Embryonic facial prominence (tissue), 1 donor: Measurements from ENCODE around the gene DNAJC5G.
A peak's percentile ranks its signal among the peaks of the same experiment; 100 is the strongest.
"Not testable (repeated sequence)": the region's sequence is repeated elsewhere in the genome, so short reads cannot be mapped to it uniquely, and the experiment has no call there.

Experiments
- DNase-seq: peaks from one replicate; pipeline ENCODE4 v3.0.0-alpha.2; 2016; ENCODE audit errors: extremely low spot score

The DNAJC5G gene

DNA sequence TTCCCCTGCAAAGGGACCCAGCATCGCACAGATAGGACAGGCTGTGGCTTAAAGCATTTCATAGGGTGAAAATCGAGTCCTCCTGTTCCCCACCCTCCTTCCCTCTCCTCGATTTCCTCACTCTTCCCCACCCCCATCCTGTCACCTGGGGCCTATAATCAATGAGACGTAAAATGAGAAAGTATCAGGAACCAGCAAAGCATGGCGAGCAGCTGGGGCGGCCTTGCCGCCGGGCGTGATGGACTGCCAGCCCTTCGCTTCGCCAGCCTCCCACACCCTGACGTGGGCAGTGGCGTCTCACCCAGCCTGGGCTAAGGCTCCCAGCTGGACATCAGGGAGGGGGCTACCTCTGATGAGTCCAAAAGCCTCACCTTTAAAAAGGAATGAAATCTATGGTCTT is 23.5 kb upstream of the DNAJC5G start:
- no peak for DNase-seq

- DNase-seq: no peak
Observed at GRCh38 chr2:27255187-27255586, 20.0 kb upstream of the DNAJC5G start.

DNA sequence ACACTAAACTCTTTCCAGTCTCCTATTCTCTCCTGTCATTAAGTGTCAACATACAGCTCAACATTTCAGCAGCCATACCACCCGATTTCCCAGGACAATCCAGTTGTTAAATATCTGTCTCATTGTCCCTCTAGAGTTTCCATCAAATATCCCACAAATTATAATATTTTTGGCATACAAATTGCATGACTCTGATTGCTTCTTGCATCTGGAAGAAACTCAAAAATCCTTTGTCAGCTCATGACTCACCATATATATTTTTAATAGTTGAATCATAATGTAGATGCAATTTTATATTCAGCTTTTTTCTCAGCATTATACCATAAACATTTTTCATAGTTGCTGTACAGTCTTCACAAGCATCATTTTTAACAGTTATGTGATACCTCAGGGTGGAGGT is 19.6 kb upstream of the DNAJC5G start:
- no peak for DNase-seq

GRCh38 chr2:27256855-27257454 is 18.3 kb upstream of the DNAJC5G start:
- DNase-seq: no peak

GRCh38 chr2:27258051-27258450 is 17.2 kb upstream of the DNAJC5G start:
- DNase-seq: no peak

GRCh38 chr2:27261241-27261925 is 13.8 kb upstream of the DNAJC5G start:
- DNase-seq: no peak

DNA sequence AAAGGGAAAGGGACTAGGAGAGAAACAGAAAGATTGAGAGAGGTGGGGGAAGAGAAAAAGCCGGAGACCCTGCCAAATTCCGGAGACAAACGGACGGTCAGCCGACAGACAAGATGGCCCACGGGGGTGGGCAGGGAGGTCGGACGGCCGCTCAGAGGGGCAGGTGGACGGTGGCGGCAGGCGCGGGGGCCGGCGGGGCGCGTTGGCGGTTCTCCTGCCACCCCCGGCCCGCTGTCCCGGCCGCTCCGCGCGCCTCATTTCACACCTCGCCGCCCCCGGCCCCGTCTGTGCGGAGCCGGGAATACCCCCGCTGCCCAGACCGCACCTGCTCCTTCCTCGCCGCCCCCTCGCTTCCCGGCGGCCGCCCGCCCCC is 13.3 kb upstream of the DNAJC5G start:
- no peak for DNase-seq

- DNase-seq: peak; percentile 21
Observed at GRCh38 chr2:27262379-27263286, 12.6 kb upstream of the DNAJC5G start, which contains the start of gene SLC30A3. SLC30A3 (minus strand) TSS chr2:27263047; CDS start chr2:27262906, 141 bp downstream.

DNA sequence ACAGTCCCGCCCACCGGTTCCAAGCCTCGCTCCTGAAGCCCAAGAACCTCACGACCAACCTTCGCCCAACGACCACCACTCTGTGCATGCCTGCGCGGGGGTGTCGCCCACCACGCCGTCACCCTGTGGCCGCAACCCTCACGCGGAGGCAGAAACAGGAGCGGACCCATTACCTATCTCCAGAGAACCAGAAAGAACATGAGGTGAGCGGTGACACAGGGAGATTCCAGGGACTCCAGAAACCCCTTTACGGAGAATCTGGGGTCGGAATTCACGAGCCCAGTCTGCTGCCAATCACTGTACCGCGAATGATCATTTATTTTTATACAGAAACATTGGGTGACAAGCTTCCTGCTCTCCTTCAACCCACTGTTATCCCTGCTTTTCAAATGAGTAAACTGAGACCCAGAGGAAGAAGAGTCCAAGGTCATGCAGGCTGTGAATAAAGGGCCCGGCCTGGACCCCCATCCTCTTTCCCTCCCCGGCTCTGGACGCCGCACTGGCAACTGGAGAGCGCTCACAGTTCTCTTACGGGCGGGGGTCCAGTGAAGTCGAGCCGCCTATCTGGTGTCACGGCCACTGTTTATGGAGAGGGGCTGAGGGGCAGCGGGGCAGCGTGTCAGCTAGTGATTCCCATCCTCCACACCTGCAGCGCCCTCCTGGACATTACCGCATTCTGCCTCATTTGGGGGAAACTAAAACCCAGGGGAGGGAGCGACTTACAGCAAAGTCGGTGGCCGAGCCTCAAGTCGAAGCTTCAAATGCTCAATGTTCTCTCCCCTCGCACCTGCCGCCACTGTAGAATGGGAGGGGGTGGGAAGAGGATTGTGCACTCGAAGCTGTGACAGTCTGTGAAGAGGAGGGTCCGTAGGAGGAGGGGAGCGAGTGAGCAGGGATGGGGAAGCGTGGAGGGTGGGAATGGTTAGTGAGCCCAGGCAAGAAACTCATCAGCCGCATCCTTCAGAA is 11.7 kb upstream of the DNAJC5G start:
- DNase-seq: no peak

DNA sequence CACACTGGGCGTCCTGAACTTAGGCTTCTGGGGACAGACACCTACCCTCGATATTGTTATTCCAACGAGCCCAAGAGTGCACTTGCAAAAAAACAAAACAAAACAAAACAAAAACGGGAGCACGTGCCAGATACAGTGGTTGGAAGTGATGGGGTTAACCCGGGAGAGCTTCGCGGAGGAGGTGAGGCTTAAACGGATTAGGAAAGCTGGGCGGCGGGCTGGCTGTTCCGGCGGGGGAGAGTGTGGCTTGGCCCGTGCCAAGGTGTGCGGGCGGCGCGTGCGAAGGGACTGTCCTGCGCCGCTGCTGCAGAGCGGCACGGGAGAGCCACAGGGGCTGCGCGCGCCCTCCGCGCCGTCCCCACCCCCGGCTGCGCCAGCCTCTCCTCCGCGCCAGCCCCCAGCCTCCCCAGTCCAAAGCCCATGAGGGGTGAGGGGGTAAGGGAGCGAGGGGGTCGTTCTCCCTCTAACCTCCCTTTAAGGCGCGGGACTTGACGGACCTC is 10.9 kb upstream of the DNAJC5G start:
- no peak for DNase-seq

DNA sequence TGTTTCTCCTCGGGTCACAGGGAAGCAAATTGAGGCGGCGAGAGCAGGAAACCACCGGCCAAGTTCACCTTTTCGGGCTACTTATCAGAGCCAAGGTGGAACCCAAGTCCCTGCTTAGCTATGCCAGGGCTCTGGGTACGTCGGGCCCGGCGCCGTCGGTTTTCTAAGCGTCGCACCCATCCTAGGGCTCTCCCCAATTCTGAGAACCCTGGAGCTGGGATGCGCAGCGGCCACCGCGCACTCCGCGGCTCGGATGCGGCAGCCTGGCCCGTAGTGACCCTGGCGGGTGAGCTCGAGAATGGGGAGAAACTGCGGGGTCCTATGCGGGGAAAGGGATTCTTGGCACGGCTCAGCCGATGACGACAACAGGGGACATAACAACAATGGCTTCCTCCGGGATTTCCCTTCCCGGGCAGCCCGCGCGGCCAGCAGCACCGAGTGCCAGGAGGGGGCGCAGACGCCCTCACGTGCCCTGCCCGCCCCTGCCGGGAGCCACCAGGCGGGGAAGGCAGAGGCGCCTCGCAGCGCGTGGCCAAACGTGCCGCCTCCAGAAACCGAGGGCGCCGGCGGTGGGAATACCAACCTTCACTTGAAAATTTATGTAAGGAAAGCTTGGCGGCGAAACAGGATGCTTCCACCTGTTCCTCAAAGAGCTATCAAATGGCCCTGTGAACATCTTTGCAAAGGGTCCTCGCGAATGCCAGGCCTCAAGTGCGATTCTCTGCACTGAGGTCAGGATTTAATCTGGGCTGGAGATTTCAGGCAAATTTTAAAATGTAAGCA is 10.3 kb upstream of the DNAJC5G start:
- DNase-seq: no peak

GRCh38 chr2:27265536-27265870 is 9.7 kb upstream of the DNAJC5G start:
- no peak for DNase-seq

DNA sequence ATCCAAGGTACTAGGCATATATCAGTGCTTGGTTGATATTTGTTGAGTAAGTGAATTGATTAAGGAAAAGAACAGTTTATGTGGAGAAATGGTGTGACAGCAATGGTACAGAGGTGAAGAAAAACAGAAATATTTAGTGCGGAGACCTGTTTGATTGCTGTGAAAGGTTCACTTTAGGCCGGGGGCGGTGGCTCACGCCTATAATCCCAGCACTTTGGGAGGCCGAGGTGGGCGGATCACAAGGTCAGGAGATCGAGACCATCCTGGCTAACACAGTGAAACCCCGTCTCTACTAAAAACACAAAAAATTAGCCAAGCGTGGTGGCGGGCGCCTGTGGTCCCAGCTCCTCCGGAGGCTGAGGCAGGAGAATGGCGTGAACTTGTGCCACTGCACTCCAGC is 6.9 kb upstream of the DNAJC5G start:
- DNase-seq: not testable (repeated sequence)

GRCh38 chr2:27270131-27270530 is 5.1 kb upstream of the DNAJC5G start:
- no peak for DNase-seq

DNA sequence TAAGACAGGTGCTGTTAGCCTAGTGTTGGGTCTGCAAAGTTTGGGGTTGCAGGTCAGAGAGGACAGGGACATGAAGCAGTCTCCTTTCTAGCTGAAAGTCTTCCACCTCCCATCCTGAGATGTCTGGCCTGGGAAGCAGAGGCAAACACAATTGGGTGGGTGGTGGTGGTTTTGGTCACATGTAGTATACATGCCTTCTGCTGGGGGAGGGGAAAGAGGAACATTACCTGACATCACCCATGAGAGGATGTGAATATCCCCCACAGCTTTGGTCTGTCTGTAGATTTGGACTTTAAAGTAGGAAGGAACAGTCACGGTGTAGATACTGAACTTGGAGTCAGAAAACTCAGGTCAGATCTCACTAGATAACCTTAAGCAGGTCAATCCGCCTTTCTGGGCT is 4.6 kb upstream of the DNAJC5G start:
- no peak for DNase-seq

DNA sequence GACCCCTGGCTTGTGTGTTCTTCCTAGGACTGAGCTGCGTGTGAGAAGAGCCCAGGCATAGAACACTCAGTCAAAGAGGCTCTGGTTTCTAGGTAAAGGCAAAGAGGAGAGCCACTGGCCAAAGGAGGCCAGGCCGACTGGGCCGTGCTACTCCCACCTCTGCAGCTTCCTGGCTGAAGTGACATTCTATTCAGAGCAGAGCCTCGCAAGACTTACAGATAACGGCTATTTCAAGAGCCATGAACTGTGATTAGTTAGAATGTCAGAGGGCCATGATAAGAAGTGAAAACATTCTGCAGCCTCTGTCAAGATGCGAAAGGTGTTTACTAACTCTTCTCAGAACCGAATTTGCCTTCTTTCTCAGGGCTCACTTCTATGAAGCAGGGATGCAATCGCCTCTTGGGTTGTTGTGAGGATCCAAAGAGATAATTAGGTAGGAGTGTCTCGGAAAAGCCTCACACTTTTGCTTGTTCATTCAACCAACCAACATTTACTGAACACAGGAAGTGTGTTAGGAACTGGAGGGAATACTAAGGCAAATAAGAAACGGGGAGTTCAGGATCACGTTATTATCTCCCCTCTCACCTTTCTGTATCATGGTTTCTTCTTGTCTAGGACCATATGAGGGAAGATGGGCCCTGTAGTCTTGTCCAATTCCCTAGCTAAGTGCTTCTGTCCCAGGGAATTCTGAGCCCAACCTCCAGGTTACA is 3.4 kb upstream of the DNAJC5G start:
- DNase-seq: no peak

GRCh38 chr2:27272537-27273522 is 2.4 kb upstream of the DNAJC5G start:
- DNase-seq: not testable (repeated sequence)

DNA sequence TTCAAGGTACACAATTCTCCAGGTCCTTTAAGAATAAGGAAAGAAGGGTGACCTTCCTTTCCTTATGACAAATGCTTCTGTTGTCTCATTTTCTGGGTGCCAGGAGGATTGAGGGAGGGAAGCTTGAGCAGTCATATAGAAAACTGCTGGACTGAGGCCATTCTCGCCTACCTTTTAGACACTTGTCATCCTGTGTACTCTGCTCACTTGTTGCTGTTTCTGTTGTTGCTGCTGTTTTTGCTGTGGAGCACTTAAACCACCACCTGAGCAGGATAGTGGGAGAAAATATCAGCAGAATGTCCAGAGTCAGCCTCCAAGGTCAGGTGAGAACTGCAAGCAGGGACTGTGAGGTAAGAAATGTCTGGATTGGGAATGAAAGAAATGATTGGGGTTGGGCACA is 2.8 kb downstream of the DNAJC5G start:
- no peak for DNase-seq

GRCh38 chr2:27280826-27281225 is 5.6 kb downstream of the DNAJC5G start:
- no peak for DNase-seq
